Measurements from ENCODE around the gene ANXA6. TPM values are rescaled to one million over a fixed set of nuclear protein-coding genes. Genes with fewer than 3 reads are reported as not detected.

Gene ANXA6
- total RNA-seq, 1 donor from 2014 or later = 329 TPM

Other genes starting within 250 kb of the ANXA6 start
- 6.3 and 8.5 TPM in 2 replicates for gene GPX3, start 137.2 kb downstream of the ANXA6 start, total RNA-seq
- 87.9 and 93.7 TPM in 2 replicates for gene TNIP1, start 76.7 kb downstream of the ANXA6 start, total RNA-seq
- gene CCDC69, start 66.3 kb upstream of the ANXA6 start, total RNA-seq = 8.2 and 8.9 TPM in 2 replicates
- 15.6 and 18.5 TPM in 2 replicates for gene GM2A, start 95.4 kb upstream of the ANXA6 start, total RNA-seq
- gene SLC36A3, start 146.0 kb upstream of the ANXA6 start, total RNA-seq = not detected in 2 replicates
- not detected in 2 replicates for gene SLC36A2, start 189.8 kb upstream of the ANXA6 start, total RNA-seq